Measurements from ENCODE around the gene CSK. TPM values are rescaled to one million over a fixed set of nuclear protein-coding genes. Genes with fewer than 3 reads are reported as not detected.

CSK gene
- total RNA-seq, 2 experiments from 2014 or later = 272 to 282 TPM

- Mint-ChIP-seq H3K27me3 (ENCODE audit: low read depth) (no peaks in the 10 kb centered on the region), H3K9me3 (no peaks in the 10 kb centered on the region), H3K4me1 (ENCODE audit: low read depth) (peaks cover 27% of the 10 kb centered on the region), H3K27ac (no peak overlapping the region), H3K4me3 (no peak overlapping the region), H3K36me3 (ENCODE audit: low read depth) (peaks cover 12% of the 10 kb centered on the region)
- intact Hi-C loops (cut with micrococcal nuclease) = no loop called here
- CTCF ChIA-PET = interaction anchor here (0.7 to 5.4 kb wide), 6 partner anchors 9 to 174 kb away, joined by 3 to 32 read pairs (median 5); no protein-coding TSS in a partner anchor
- no peak for DNase-seq
These were observed 27.0 kb downstream of the CSK start for GRCh38 chr15:74808840-74809229.

DNA sequence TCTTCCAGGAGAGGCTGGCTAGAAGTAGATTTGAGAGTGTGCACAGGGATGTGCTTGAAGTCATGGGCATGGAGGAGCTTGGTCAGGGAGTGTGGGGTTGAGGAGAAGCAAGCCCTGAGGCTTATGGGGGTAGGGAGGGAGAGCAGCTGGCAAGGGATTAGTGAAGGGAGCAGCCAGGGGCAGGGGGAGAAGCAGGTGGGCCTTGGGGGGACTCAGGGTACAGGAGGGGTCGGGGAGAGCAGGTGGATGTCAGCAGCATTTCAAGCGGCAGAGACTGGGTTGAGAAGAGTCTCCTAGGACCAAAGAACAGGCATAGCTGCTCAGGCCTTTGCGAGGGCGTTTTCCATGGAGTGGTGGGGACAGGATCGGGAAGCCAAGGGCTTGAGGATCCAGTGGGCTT lies 27.4 kb downstream of the CSK start:
- intact Hi-C loops (cut with micrococcal nuclease) = no loop called here
- CTCF ChIA-PET = interaction anchor here (0.7 to 5.4 kb wide), 5 partner anchors 10 to 175 kb away, joined by 4 to 32 read pairs (median 6); no protein-coding TSS in a partner anchor
- Mint-ChIP-seq H3K4me3 (no peak overlapping the region), H3K9me3 (no peaks in the 10 kb centered on the region), H3K4me1 (ENCODE audit: low read depth) (peaks cover 24% of the 10 kb centered on the region), H3K36me3 (ENCODE audit: low read depth) (peaks cover 8% of the 10 kb centered on the region), H3K27ac (no peak overlapping the region), H3K27me3 (ENCODE audit: low read depth) (no peaks in the 10 kb centered on the region)
- no peak for DNase-seq

- no peak for DNase-seq
- H3K27ac Mint-ChIP-seq = no peak overlapping the region
- intact Hi-C loops (cut with micrococcal nuclease) = no loop called here
- H3K27me3 Mint-ChIP-seq (ENCODE audit: low read depth) = no peaks in the 10 kb centered on the region
- H3K9me3 Mint-ChIP-seq = no peaks in the 10 kb centered on the region
- H3K36me3 Mint-ChIP-seq (ENCODE audit: low read depth) = peaks cover 1% of the 10 kb centered on the region
- CTCF ChIA-PET = interaction anchor here (1.8 to 5.4 kb wide), 3 partner anchors 11 to 175 kb away, joined by 4 to 32 read pairs (median 8); no protein-coding TSS in a partner anchor
- no peak overlapping the region for H3K4me3 Mint-ChIP-seq
- H3K4me1 Mint-ChIP-seq (ENCODE audit: low read depth) = peaks cover 21% of the 10 kb centered on the region
These were observed 28.1 kb downstream of the CSK start for GRCh38 chr15:74809956-74810355.

DNA sequence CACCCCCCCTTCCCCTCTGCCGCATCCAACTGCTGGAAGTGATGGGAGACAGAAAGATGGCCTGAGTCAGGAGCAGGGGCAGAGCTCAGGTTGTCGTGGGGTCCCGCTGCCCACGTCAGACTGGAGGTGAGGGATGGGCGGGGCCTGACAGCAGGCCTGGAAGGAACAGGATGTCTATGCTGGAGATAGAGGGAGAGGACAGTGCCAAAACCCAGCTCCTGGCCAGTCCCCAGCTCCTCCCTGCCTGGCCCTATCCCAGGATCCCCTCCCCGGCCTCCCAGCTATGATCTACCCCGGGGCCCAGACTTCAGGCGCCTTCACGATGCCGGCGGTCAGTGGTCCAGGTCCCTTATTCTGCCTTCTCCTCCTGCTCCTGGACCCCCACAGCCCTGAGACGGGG lies 30.7 kb downstream of the CSK start, which contains the start of gene LMAN1L:
Gene LMAN1L (plus strand): TSS at position 303 of the 400 bp plus-strand sequence. CDS start 20 bp downstream, at position 323.
- Mint-ChIP-seq H3K4me3 (no peak within 1 kb of the TSS), H3K27ac (no peak within 1 kb of the TSS), H3K4me1 (ENCODE audit: low read depth) (peaks cover 12% of the 10 kb centered on the region), H3K9me3 (no peaks in the 10 kb centered on the region), H3K27me3 (ENCODE audit: low read depth) (no peaks in the 10 kb centered on the region), H3K36me3 (ENCODE audit: low read depth) (no peaks in the 10 kb centered on the region)
- intact Hi-C loops (cut with micrococcal nuclease) = no loop called here
- CTCF ChIA-PET = interaction anchor here (1.0 to 1.3 kb wide), 2 partner anchors 13 to 89 kb away, joined by 3 to 4 read pairs; no protein-coding TSS in a partner anchor
- no peak for DNase-seq

DNA sequence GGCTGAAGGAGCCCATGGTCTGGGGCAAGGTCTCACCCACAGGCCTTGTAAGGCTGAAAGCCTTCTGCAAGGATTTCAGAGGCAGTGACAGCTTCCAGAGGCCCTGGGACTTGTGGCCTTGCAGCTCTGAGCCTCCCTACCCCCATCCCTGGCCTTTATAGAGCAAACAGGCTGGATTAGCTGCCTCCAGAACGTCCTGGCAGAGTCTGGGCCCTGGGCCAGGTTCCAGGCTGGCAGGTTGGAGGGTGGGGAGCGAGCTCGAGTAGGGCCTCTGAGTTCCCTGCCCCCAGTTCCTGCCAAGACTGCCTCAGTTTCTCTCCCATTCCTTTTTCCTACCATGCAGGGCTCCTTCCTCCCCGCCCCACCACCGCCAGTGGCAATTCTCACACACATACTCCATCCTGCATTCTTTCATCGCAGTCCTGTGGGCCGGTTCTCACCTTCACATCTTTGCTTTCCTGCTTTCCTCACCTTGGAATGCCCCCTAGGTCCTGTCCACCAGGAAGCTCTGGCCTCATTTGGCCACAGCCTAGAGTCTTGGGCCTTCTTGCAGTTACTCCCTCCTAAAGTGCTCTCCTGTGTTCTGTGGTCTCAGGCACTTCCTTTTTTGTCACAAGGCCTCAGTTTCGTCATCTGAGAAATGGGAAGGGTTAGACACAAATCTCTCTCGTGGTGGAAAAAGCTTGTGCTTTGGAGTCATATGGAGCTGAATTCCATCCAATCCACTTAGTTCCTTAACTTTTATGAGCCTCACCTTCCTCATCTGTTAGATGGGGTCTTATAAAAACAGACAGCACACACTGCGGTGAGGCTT lies 33.4 kb downstream of the CSK start:
- no peaks in the 10 kb centered on the region for H3K36me3 Mint-ChIP-seq (ENCODE audit: low read depth)
- no peak for DNase-seq
- H3K4me1 Mint-ChIP-seq (ENCODE audit: low read depth) = peaks cover 5% of the 10 kb centered on the region
- no peak overlapping the region for H3K27ac Mint-ChIP-seq
- intact Hi-C loops (cut with micrococcal nuclease) = no loop called here
- no peaks in the 10 kb centered on the region for H3K27me3 Mint-ChIP-seq (ENCODE audit: low read depth)
- CTCF ChIA-PET = interaction anchor here (0.7 to 1.1 kb wide), 3 partner anchors 16 to 187 kb away, joined by 3 to 7 read pairs (median 4); no protein-coding TSS in a partner anchor
- H3K9me3 Mint-ChIP-seq = no peaks in the 10 kb centered on the region
- H3K4me3 Mint-ChIP-seq = no peak overlapping the region

DNA sequence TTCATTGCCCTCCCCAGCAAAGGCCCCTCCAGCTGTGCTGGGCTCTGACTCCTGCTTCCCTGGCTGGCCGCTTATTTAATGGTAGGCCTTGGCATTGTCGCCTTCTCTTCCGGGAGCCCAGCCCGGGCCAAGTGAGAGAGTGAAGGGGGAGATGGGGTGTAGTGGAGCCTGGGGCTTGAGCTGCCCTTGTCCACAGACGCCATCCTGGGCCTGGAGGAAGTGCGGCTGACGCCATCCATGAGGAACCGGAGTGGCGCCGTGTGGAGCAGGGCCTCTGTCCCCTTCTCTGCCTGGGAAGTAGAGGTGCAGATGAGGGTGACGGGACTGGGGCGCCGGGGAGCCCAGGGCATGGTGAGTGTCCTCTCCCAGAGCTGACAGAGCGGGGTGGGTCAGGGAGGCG lies 34.1 kb downstream of the CSK start:
- H3K9me3 Mint-ChIP-seq = no peaks in the 10 kb centered on the region
- H3K4me1 Mint-ChIP-seq (ENCODE audit: low read depth) = peaks cover 5% of the 10 kb centered on the region
- H3K27me3 Mint-ChIP-seq (ENCODE audit: low read depth) = no peaks in the 10 kb centered on the region
- intact Hi-C loops (cut with micrococcal nuclease) = no loop called here
- CTCF ChIA-PET = interaction anchor here (0.7 to 1.0 kb wide), 2 partner anchors 15 to 187 kb away, joined by 3 to 4 read pairs; no protein-coding TSS in a partner anchor
- H3K4me3 Mint-ChIP-seq = no peak overlapping the region
- H3K36me3 Mint-ChIP-seq (ENCODE audit: low read depth) = no peaks in the 10 kb centered on the region
- no peak overlapping the region for H3K27ac Mint-ChIP-seq
- no peak for DNase-seq

GRCh38 chr15:74816624-74817369 lies 34.9 kb downstream of the CSK start:
- no peak for DNase-seq
- H3K27me3 Mint-ChIP-seq (ENCODE audit: low read depth) = no peaks in the 10 kb centered on the region
- H3K27ac Mint-ChIP-seq = no peak overlapping the region
- intact Hi-C loops (cut with micrococcal nuclease) = no loop called here
- H3K4me3 Mint-ChIP-seq = no peak overlapping the region
- H3K36me3 Mint-ChIP-seq (ENCODE audit: low read depth) = no peaks in the 10 kb centered on the region
- peaks cover 5% of the 10 kb centered on the region for H3K4me1 Mint-ChIP-seq (ENCODE audit: low read depth)
- H3K9me3 Mint-ChIP-seq = no peaks in the 10 kb centered on the region
- CTCF ChIA-PET = interaction anchor here (0.6 kb wide), 1 partner anchor 252 kb away, joined by 3 read pairs; no protein-coding TSS in a partner anchor

DNA sequence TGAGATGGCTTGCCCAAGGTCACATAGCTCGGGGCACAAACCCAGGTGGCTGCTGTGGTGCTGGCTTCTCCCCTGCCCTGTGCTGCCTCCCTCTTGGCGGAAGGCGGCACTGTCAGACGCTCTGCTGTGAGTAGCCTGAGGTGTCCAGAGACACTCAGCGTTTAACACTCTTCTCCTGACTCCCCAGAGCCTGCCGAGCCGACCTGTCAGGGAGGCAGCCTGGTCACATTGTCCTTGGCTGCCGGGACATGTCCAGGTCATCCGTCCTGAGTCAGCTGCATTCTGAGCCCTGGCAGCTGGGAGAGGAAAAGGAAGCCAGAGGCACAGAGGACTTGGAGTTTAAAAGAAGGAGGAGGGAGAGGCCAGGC lies 35.5 kb downstream of the CSK start:
- Mint-ChIP-seq H3K36me3 (ENCODE audit: low read depth) (no peaks in the 10 kb centered on the region), H3K4me3 (no peak overlapping the region), H3K27me3 (ENCODE audit: low read depth) (no peaks in the 10 kb centered on the region), H3K27ac (no peak overlapping the region), H3K9me3 (no peaks in the 10 kb centered on the region), H3K4me1 (ENCODE audit: low read depth) (peaks cover 5% of the 10 kb centered on the region)
- DNase-seq = no peak
- intact Hi-C loops (cut with micrococcal nuclease) = no loop called here
- CTCF ChIA-PET = interaction anchor here (0.6 kb wide), 1 partner anchor 252 kb away, joined by 3 read pairs; no protein-coding TSS in a partner anchor

DNA sequence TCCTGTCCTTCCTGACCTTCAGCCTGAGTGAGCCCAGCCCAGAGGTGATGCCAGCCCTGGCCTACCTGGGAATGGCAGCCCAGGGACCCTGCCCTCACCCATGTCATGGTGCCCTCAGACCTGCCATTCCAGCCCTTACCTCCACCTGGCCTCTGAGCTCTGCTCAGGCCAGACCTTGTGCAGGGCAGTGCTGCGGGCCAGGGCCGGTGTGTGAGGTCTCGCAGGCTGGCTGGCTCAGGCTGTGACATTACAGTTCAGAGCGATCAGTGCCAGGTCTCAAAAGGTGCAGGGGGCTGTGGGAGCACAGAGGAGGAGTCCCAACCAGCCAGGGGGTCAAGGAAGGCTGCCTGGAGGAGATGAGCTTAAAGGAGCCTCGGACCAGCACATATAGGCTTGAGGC lies 38.2 kb downstream of the CSK start:
- Mint-ChIP-seq H3K4me1 (ENCODE audit: low read depth) (peaks cover 5% of the 10 kb centered on the region), H3K27me3 (ENCODE audit: low read depth) (no peaks in the 10 kb centered on the region), H3K36me3 (ENCODE audit: low read depth) (no peaks in the 10 kb centered on the region), H3K27ac (no peak overlapping the region), H3K4me3 (no peak overlapping the region), H3K9me3 (no peaks in the 10 kb centered on the region)
- no peak for DNase-seq
- CTCF ChIA-PET = interaction anchor here (0.6 to 1.4 kb wide), 2 partner anchors 14 to 213 kb away, joined by 4 to 6 read pairs; no protein-coding TSS in a partner anchor
- intact Hi-C loops (cut with micrococcal nuclease) = no loop called here

DNA sequence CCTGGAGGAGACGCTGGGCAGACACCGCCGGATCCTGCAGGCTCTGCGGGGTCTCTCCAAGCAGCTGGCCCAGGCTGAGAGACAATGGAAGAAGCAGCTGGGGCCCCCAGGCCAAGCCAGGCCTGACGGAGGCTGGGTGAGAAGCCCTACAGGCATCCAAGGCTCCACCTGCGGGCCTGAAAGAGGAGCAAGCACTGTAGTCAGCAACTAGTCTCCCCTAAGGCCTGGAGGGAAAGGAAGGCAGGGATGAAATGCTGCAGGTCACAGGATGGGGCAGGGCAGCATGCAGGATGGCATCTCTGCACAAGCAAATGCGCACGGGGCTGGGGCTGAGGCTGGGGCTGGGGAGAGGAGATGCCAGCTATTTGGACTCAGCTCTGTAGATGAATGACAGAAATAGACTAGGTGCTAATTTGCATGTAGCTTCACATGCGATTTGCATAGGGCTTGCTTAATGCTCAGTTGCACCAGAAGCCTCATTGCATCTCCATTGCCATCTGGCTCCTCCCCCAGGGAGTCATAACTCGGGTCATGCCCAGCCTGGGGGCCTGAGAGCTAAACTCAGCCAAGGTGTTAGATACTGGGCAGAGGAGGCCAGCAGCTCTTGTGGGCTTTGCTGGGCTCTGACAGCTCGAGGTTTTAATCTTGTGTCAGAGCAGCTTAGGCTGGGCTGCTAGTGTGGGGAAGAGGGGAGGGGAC lies 39.4 kb downstream of the CSK start:
- H3K4me1 Mint-ChIP-seq (ENCODE audit: low read depth) = peaks cover 5% of the 10 kb centered on the region
- intact Hi-C loops (cut with micrococcal nuclease) = no loop called here
- no peaks in the 10 kb centered on the region for H3K36me3 Mint-ChIP-seq (ENCODE audit: low read depth)
- CTCF ChIA-PET = interaction anchor here (1.4 kb wide), 1 partner anchor 12 kb away, joined by 4 read pairs; no protein-coding TSS in a partner anchor
- DNase-seq = no peak
- no peaks in the 10 kb centered on the region for H3K27me3 Mint-ChIP-seq (ENCODE audit: low read depth)
- H3K27ac Mint-ChIP-seq = no peak overlapping the region
- no peak overlapping the region for H3K4me3 Mint-ChIP-seq
- no peaks in the 10 kb centered on the region for H3K9me3 Mint-ChIP-seq

GRCh38 chr15:74821790-74822158 lies 39.9 kb downstream of the CSK start:
- Mint-ChIP-seq H3K4me3 (no peak overlapping the region), H3K27ac (no peak overlapping the region), H3K36me3 (ENCODE audit: low read depth) (no peaks in the 10 kb centered on the region), H3K4me1 (ENCODE audit: low read depth) (peaks cover 5% of the 10 kb centered on the region), H3K9me3 (no peaks in the 10 kb centered on the region), H3K27me3 (ENCODE audit: low read depth) (peaks cover 3% of the 10 kb centered on the region)
- intact Hi-C loops (cut with micrococcal nuclease) = no loop called here
- CTCF ChIA-PET = no interaction called here
- no peak for DNase-seq

DNA sequence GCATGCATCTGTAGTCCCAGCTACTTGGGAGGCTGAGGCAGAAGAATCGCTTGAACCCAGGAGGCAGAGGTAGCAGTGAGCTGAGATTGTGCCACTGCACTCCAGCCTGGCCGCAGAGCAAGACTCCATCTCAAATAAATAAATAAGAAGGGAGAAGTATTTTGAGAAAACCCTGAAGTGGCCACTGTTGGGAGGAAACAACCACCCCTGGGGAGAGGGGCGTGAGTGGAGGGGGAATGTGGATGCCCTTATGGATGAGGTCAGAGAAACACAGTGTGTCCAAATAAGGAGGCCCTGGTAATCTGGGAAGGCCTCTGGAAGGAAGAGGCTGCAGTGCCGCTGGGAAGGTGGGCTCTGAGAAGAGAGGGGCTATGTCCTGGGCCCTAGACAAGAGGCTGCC lies 40.4 kb downstream of the CSK start:
- intact Hi-C loops (cut with micrococcal nuclease) = no loop called here
- peaks cover 8% of the 10 kb centered on the region for H3K27me3 Mint-ChIP-seq (ENCODE audit: low read depth)
- no peak for DNase-seq
- no peak overlapping the region for H3K27ac Mint-ChIP-seq
- H3K9me3 Mint-ChIP-seq = no peaks in the 10 kb centered on the region
- no peak overlapping the region for H3K4me3 Mint-ChIP-seq
- no peaks in the 10 kb centered on the region for H3K36me3 Mint-ChIP-seq (ENCODE audit: low read depth)
- peaks cover 5% of the 10 kb centered on the region for H3K4me1 Mint-ChIP-seq (ENCODE audit: low read depth)
- CTCF ChIA-PET = no interaction called here
